ENCODE measurements around the gene TPRKB.
"Not testable (repeated sequence)": the region's sequence is repeated elsewhere in the genome, so short reads cannot be mapped to it uniquely, and the experiment has no call there.

The TPRKB gene

DNA sequence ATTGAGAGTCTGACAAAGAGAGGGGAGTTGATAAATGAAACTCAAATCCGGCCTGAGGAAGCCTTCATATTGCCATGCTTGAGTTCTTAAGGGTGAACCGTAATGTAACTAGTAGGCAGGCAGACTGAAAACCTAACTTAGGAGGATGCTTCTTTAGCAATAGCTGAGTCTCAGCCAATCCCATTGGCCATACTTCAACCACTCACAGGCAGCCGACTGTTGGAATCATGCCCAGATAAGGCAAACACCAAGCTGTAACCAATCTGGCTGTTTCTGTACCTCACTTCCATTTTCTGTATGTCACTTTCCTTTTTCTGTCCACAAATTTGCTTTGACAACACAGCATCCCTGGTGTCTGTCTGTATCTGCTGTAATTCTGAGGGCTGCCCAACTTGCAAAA is 39.5 kb downstream of the TPRKB start:
- Histone ChIP-seq H3K4me3 (ENCODE audit: low read length) (no peak overlapping the region), H3K27me3 (ENCODE audit: control insufficient read depth, insufficient read depth, low read length) (peaks cover 9% of the 10 kb centered on the region), H3K9me3 (replicated peaks; ENCODE audit: low read length) (no peaks in the 10 kb centered on the region), H3K4me1 (ENCODE audit: control insufficient read depth, insufficient read depth, low read length) (no peaks in the 10 kb centered on the region), H3K4me2 (ENCODE audit: low read length) (no peak overlapping the region), H3K9ac (ENCODE audit: low read depth, low read length) (no peak overlapping the region), H3K36me3 (ENCODE audit: insufficient read depth, low read length) (no peaks in the 10 kb centered on the region)

GRCh38 chr2:73696985-73697384 is 40.2 kb downstream of the TPRKB start:
- H3K9me3 ChIP-seq (replicated peaks; ENCODE audit: low read length); H3K36me3 ChIP-seq (ENCODE audit: insufficient read depth, low read length); H3K4me1 ChIP-seq (ENCODE audit: control insufficient read depth, insufficient read depth, low read length): not testable (repeated sequence)

GRCh38 chr2:73696521-73696920 is 40.6 kb downstream of the TPRKB start:
- peaks cover 12% of the 10 kb centered on the region for H3K27me3 ChIP-seq (ENCODE audit: control insufficient read depth, insufficient read depth, low read length)
- H3K4me2 ChIP-seq (ENCODE audit: low read length); H3K9ac ChIP-seq (ENCODE audit: low read depth, low read length); H3K4me3 ChIP-seq (ENCODE audit: low read length); H3K36me3 ChIP-seq (ENCODE audit: insufficient read depth, low read length); H3K9me3 ChIP-seq (replicated peaks; ENCODE audit: low read length); H3K4me1 ChIP-seq (ENCODE audit: control insufficient read depth, insufficient read depth, low read length): not testable (repeated sequence)

More at GRCh38 chr2:73696985-73697384, 40.2 kb downstream of the TPRKB start:
- not testable (repeated sequence) for H3K4me2 ChIP-seq (ENCODE audit: low read length); H3K4me3 ChIP-seq (ENCODE audit: low read length); H3K9ac ChIP-seq (ENCODE audit: low read depth, low read length); H3K27me3 ChIP-seq (ENCODE audit: control insufficient read depth, insufficient read depth, low read length)

DNA sequence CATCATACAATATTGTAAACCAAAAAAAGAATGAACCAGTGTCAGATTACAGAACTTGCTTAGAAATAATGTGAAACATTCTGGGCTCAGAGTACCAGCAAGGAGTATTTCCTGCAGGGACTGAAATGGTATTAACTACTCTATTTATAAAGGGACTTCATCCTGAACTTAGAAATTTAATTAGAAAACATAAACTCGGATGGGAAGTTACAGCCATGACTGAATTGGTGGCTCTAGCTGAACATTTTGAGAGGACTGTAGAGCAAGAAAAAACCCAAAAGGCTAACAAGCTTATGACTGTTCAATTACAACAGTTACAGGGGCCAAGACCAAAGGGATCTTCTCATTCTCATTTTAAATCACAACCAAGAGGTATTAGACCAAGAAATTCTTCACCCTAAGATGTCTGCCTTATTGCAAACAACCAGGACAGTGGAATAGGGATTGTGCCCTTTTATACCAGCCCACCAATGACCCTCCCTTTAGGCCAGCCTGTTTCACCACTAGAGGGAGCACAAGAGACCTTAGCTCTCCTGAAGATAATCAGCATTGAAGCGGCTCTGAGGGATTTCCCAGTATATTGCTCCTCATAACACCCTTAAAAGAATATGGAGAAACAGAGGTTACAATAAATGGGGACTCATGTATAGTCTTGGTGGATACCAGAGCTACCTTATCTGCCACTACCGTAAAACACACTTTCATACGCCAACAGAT is 46.6 kb downstream of the TPRKB start:
- not testable (repeated sequence) for H3K9ac ChIP-seq (ENCODE audit: low read depth, low read length); H3K27me3 ChIP-seq (ENCODE audit: control insufficient read depth, insufficient read depth, low read length); H3K4me2 ChIP-seq (ENCODE audit: low read length); H3K9me3 ChIP-seq (replicated peaks; ENCODE audit: low read length); H3K4me1 ChIP-seq (ENCODE audit: control insufficient read depth, insufficient read depth, low read length); H3K36me3 ChIP-seq (ENCODE audit: insufficient read depth, low read length); H3K4me3 ChIP-seq (ENCODE audit: low read length)

DNA sequence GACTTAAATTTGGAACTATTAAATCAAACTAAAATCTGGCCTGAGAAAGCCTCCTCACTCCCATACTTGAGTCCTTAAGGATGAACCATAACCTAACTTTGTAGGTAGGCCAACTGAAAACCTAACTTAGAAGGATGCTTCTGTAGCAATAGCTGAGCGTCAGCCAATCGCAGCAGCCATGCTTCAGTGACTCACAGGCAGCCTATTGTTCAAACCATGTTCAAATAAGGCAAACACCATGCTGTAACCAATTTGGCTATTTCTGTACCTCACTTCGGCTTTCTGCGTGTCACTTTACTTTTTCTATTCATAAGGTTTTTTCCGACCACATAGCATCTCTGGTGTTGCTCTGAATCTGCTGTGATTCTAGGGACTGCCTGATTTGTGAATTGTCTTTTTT is 48.7 kb downstream of the TPRKB start:
- not testable (repeated sequence) for H3K36me3 ChIP-seq (ENCODE audit: insufficient read depth, low read length); H3K4me3 ChIP-seq (ENCODE audit: low read length); H3K4me1 ChIP-seq (ENCODE audit: control insufficient read depth, insufficient read depth, low read length); H3K27me3 ChIP-seq (ENCODE audit: control insufficient read depth, insufficient read depth, low read length); H3K9ac ChIP-seq (ENCODE audit: low read depth, low read length); H3K4me2 ChIP-seq (ENCODE audit: low read length); H3K9me3 ChIP-seq (replicated peaks; ENCODE audit: low read length)

DNA sequence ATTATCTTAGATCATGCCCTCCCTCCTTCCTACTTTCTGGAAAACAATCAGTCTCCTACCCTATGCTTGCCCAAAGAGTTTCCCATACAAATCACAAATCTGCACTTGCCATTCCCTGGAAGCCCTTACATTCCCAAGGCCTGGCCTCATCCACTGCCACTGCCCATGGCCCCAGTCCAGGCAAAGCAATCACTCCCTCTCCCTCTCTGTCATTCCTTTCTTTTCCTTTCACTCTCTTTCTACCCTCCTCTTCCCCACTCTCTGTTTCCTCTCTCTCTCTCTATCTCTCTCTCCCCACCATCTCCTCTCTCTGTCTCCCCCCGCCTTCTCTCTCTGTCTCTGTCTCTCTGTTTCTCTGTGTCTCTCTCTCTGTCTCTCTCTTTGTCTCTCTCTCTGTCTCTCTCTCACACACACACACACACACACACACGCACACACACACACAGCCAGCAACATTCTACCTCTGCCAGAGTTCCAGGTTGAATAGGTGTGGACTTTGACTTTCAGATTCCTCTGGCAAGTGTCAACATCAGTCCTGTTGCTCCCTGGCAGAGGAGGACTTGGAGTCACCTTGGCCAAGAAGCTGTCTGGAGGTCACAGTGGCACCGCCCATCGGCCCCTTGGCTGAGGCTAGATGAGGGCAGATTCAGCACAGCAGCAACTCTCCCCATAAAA is 51.2 kb downstream of the TPRKB start:
- H3K9me3 ChIP-seq (replicated peaks; ENCODE audit: low read length): no peaks in the 10 kb centered on the region
- no peak overlapping the region for H3K9ac ChIP-seq (ENCODE audit: low read depth, low read length)
- no peak overlapping the region for H3K4me2 ChIP-seq (ENCODE audit: low read length)
- H3K4me1 ChIP-seq (ENCODE audit: control insufficient read depth, insufficient read depth, low read length): no peaks in the 10 kb centered on the region
- no peak overlapping the region for H3K4me3 ChIP-seq (ENCODE audit: low read length)
- H3K27me3 ChIP-seq (ENCODE audit: control insufficient read depth, insufficient read depth, low read length): no peaks in the 10 kb centered on the region
- no peaks in the 10 kb centered on the region for H3K36me3 ChIP-seq (ENCODE audit: insufficient read depth, low read length)

DNA sequence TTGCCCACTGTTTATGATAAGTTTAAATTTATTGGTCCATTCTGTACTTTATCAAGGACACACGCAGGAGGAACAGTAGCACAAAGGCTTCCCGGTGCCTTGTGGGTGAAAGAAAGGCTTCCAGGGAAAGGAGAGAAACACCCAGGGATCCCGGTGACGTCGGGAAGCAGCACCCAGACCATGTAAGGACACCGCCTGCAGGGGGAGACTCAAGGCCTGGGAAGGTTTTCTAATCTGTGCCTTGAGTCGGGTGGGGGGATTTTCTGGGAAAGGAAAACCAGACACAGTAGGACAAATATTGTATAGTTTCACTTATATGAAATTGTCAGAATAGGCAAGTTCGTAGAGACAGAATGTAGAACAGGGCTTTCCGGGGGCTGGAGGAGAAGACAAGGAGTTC is 52.2 kb downstream of the TPRKB start:
- H3K9ac ChIP-seq (ENCODE audit: low read depth, low read length); H3K4me2 ChIP-seq (ENCODE audit: low read length); H3K9me3 ChIP-seq (replicated peaks; ENCODE audit: low read length); H3K27me3 ChIP-seq (ENCODE audit: control insufficient read depth, insufficient read depth, low read length); H3K36me3 ChIP-seq (ENCODE audit: insufficient read depth, low read length); H3K4me3 ChIP-seq (ENCODE audit: low read length); H3K4me1 ChIP-seq (ENCODE audit: control insufficient read depth, insufficient read depth, low read length): not testable (repeated sequence)

- H3K4me2 ChIP-seq (ENCODE audit: low read length); H3K4me1 ChIP-seq (ENCODE audit: control insufficient read depth, insufficient read depth, low read length); H3K4me3 ChIP-seq (ENCODE audit: low read length); H3K27me3 ChIP-seq (ENCODE audit: control insufficient read depth, insufficient read depth, low read length); H3K36me3 ChIP-seq (ENCODE audit: insufficient read depth, low read length); H3K9me3 ChIP-seq (replicated peaks; ENCODE audit: low read length); H3K9ac ChIP-seq (ENCODE audit: low read depth, low read length): not testable (repeated sequence)
Measured at GRCh38 chr2:73684325-73684724, 52.8 kb downstream of the TPRKB start.

GRCh38 chr2:73679951-73680571 is 57.1 kb downstream of the TPRKB start:
- H3K4me1 ChIP-seq (ENCODE audit: control insufficient read depth, insufficient read depth, low read length); H3K27me3 ChIP-seq (ENCODE audit: control insufficient read depth, insufficient read depth, low read length); H3K9me3 ChIP-seq (replicated peaks; ENCODE audit: low read length); H3K36me3 ChIP-seq (ENCODE audit: insufficient read depth, low read length); H3K4me3 ChIP-seq (ENCODE audit: low read length); H3K9ac ChIP-seq (ENCODE audit: low read depth, low read length); H3K4me2 ChIP-seq (ENCODE audit: low read length): not testable (repeated sequence)
